IMR-90 (cell line): ENCODE measurements around the gene ZNF519.
"Not testable (repeated sequence)": the region's sequence is repeated elsewhere in the genome, so short reads cannot be mapped to it uniquely, and the experiment has no call there.

Experiments used
- BHLHE40 ChIP-seq: fragments of 150-350 bp; IDR thresholded peaks from 2 replicates; pipeline ENCODE4 v1.6.1; 2016; ENCODE audit warnings: mild to moderate bottlenecking, low read depth, low read length
- CEBPB ChIP-seq: IDR thresholded peaks from 2 replicates; pipeline ENCODE4 v1.6.1; 2012; ENCODE audit warnings: low read depth, low read length, improper control_type of control experiment
- MXI1 ChIP-seq: IDR thresholded peaks from 2 replicates; pipeline ENCODE4 v1.6.1; 2012; ENCODE audit warnings: low read depth, mild to moderate bottlenecking, low read length, moderate library complexity, borderline replicate concordance
- NFE2L2 ChIP-seq: fragments of 150-350 bp; IDR thresholded peaks from 2 replicates; pipeline ENCODE4 v1.6.1; 2016; ENCODE audit warnings: low read depth, mild to moderate bottlenecking, low read length
- POLR2A ChIP-seq: IDR thresholded peaks from 2 replicates; pipeline ENCODE4 v1.6.1; 2012; ENCODE audit warnings: mild to moderate bottlenecking, low read depth, low read length
- RAD21 ChIP-seq: IDR thresholded peaks from 2 replicates; pipeline ENCODE4 v1.6.1; 2012; ENCODE audit warnings: low read length, improper control_type of control experiment
- RCOR1 ChIP-seq: IDR thresholded peaks from 2 replicates; pipeline ENCODE4 v1.6.1; 2012; ENCODE audit warnings: mild to moderate bottlenecking, low read length, improper control_type of control experiment; ENCODE audit not compliant: insufficient replicate concordance
- RFX5 ChIP-seq: IDR thresholded peaks from 2 replicates; pipeline ENCODE4 v1.8.0; 2012; ENCODE audit warnings: low read depth, mild to moderate bottlenecking, low read length, moderate library complexity
- SMC3 ChIP-seq: fragments of 150-350 bp; IDR thresholded peaks from 2 replicates; pipeline ENCODE4 v1.6.1; 2016; ENCODE audit warnings: low read depth, mild to moderate bottlenecking, antibody characterized with exemption, low read length, moderate library complexity
- TF ChIP-seq, protein P1 (sequence below): conservative IDR thresholded peaks from 2 replicates; pipeline ENCODE4 v1.5.1; 2012; ENCODE audit warnings: mild to moderate bottlenecking, low read depth, low read length, improper control_type of control experiment
- TF ChIP-seq, protein P2 (sequence below): fragments of 150-350 bp; IDR thresholded peaks from 2 replicates; pipeline ENCODE4 v1.6.1; 2017; ENCODE audit warnings: mild to moderate bottlenecking, antibody characterized with exemption, low read length, low read depth
- TF ChIP-seq, protein P3 (sequence below): fragments of 150-350 bp; IDR thresholded peaks from 2 replicates; pipeline ENCODE4 v1.6.1; 2016; ENCODE audit warnings: low read depth, mild to moderate bottlenecking, low read length, moderate library complexity, borderline replicate concordance

DNA sequence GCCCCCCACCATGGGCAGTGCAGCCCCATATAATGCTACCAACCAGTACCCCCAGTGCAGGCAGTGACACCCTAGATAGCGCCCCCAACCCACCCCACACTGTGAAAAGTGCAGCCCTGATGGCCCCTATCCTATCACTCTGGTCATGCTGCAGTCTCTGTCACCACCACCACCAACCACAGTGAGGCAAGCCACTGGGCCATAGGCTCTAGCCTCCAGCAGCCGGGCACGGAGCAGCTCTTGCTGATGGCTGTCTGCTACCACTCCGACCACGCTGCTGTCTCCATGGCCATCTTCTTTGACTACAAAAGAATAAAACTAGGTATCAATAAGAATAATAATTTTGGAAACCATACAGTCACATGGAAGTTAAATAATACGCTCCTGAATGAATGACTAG, 43.2 kb upstream of the ZNF519 start:
- TF ChIP-seq MXI1, RAD21, POLR2A, SMC3, RFX5, CEBPB, NFE2L2, BHLHE40, RCOR1: not testable (repeated sequence)
- TF ChIP-seq, protein P1, sequence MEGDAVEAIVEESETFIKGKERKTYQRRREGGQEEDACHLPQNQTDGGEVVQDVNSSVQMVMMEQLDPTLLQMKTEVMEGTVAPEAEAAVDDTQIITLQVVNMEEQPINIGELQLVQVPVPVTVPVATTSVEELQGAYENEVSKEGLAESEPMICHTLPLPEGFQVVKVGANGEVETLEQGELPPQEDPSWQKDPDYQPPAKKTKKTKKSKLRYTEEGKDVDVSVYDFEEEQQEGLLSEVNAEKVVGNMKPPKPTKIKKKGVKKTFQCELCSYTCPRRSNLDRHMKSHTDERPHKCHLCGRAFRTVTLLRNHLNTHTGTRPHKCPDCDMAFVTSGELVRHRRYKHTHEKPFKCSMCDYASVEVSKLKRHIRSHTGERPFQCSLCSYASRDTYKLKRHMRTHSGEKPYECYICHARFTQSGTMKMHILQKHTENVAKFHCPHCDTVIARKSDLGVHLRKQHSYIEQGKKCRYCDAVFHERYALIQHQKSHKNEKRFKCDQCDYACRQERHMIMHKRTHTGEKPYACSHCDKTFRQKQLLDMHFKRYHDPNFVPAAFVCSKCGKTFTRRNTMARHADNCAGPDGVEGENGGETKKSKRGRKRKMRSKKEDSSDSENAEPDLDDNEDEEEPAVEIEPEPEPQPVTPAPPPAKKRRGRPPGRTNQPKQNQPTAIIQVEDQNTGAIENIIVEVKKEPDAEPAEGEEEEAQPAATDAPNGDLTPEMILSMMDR, result not testable (repeated sequence)
- TF ChIP-seq, protein P2, sequence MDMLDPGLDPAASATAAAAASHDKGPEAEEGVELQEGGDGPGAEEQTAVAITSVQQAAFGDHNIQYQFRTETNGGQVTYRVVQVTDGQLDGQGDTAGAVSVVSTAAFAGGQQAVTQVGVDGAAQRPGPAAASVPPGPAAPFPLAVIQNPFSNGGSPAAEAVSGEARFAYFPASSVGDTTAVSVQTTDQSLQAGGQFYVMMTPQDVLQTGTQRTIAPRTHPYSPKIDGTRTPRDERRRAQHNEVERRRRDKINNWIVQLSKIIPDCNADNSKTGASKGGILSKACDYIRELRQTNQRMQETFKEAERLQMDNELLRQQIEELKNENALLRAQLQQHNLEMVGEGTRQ, result not testable (repeated sequence)
- TF ChIP-seq, protein P3, sequence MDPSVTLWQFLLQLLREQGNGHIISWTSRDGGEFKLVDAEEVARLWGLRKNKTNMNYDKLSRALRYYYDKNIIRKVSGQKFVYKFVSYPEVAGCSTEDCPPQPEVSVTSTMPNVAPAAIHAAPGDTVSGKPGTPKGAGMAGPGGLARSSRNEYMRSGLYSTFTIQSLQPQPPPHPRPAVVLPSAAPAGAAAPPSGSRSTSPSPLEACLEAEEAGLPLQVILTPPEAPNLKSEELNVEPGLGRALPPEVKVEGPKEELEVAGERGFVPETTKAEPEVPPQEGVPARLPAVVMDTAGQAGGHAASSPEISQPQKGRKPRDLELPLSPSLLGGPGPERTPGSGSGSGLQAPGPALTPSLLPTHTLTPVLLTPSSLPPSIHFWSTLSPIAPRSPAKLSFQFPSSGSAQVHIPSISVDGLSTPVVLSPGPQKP, result not testable (repeated sequence)
